T-helper 2 cell treated with Interferon-gamma antibody and Interleukin-4, amounts not matched to agents 5 μg/mL and 100 μg/mL, for 36 hours (primary cell): ENCODE data around the gene FAM171A1.
"Not testable (repeated sequence)": the region's sequence is repeated elsewhere in the genome, so short reads cannot be mapped to it uniquely, and the experiment has no call there.

Source experiments
- DNase-seq: peaks from one replicate; pipeline ENCODE4 v3.0.0; 2021; ENCODE audit warnings: low spot score
- H3K27ac Mint-ChIP-seq: one replicate; pipeline ENCODE4 v1.8.0; 2021; ENCODE audit warnings: mild to moderate bottlenecking, mixed read lengths
- H3K27me3 Mint-ChIP-seq: one replicate; pipeline ENCODE4 v1.8.0; 2021; ENCODE audit warnings: low read depth, mixed read lengths
- H3K36me3 Mint-ChIP-seq: one replicate; pipeline ENCODE4 v1.8.0; 2021; ENCODE audit warnings: low read depth, mixed read lengths
- H3K4me1 Mint-ChIP-seq: one replicate; pipeline ENCODE4 v1.8.0; 2021; ENCODE audit warnings: low read depth, mixed read lengths
- H3K4me3 Mint-ChIP-seq: one replicate; pipeline ENCODE4 v1.8.0; 2022; ENCODE audit warnings: mild to moderate bottlenecking, moderate library complexity, mixed read lengths
- H3K9me3 Mint-ChIP-seq: one replicate; pipeline ENCODE4 v1.8.0; 2021; ENCODE audit warnings: mixed read lengths

The FAM171A1 gene

GRCh38 chr10:15388172-15388571 is 17.1 kb upstream of the FAM171A1 start:
- DNase-seq, H3K27ac Mint-ChIP-seq, H3K9me3 Mint-ChIP-seq, H3K36me3 Mint-ChIP-seq, H3K4me1 Mint-ChIP-seq, H3K4me3 Mint-ChIP-seq: not testable (repeated sequence)
- H3K27me3 Mint-ChIP-seq = peaks cover 15% of the 10 kb centered on the region

GRCh38 chr10:15387021-15387420 is 15.9 kb upstream of the FAM171A1 start:
- no peaks in the 10 kb centered on the region for H3K9me3 Mint-ChIP-seq
- no peak for DNase-seq
- H3K27ac Mint-ChIP-seq = no peak overlapping the region
- H3K4me1 Mint-ChIP-seq = no peaks in the 10 kb centered on the region
- no peaks in the 10 kb centered on the region for H3K36me3 Mint-ChIP-seq
- H3K27me3 Mint-ChIP-seq = peaks cover 18% of the 10 kb centered on the region
- H3K4me3 Mint-ChIP-seq = no peak overlapping the region

- DNase-seq = no peak
- no peaks in the 10 kb centered on the region for H3K9me3 Mint-ChIP-seq
- no peak overlapping the region for H3K27ac Mint-ChIP-seq
- no peaks in the 10 kb centered on the region for H3K36me3 Mint-ChIP-seq
- no peaks in the 10 kb centered on the region for H3K4me1 Mint-ChIP-seq
- no peak overlapping the region for H3K4me3 Mint-ChIP-seq
- peaks cover 22% of the 10 kb centered on the region for H3K27me3 Mint-ChIP-seq
These were observed 14.7 kb upstream of the FAM171A1 start for GRCh38 chr10:15385552-15386455.

- peaks cover 41% of the 10 kb centered on the region for H3K27me3 Mint-ChIP-seq
These were observed 10.3 kb upstream of the FAM171A1 start for GRCh38 chr10:15381420-15381819.

GRCh38 chr10:15379078-15379477 is 8.0 kb upstream of the FAM171A1 start:
- Mint-ChIP-seq H3K27me3 (peaks cover 45% of the 10 kb centered on the region), H3K27ac (no peak overlapping the region), H3K4me3 (no peak overlapping the region), H3K36me3 (no peaks in the 10 kb centered on the region), H3K4me1 (no peaks in the 10 kb centered on the region), H3K9me3 (no peaks in the 10 kb centered on the region)
- DNase-seq = no peak

More at GRCh38 chr10:15381420-15381819, 10.3 kb upstream of the FAM171A1 start:
- H3K4me3 Mint-ChIP-seq = no peak overlapping the region
- H3K9me3 Mint-ChIP-seq = no peaks in the 10 kb centered on the region
- no peaks in the 10 kb centered on the region for H3K4me1 Mint-ChIP-seq
- no peaks in the 10 kb centered on the region for H3K36me3 Mint-ChIP-seq
- no peak for DNase-seq
- H3K27ac Mint-ChIP-seq = no peak overlapping the region

- Mint-ChIP-seq H3K4me1 (no peaks in the 10 kb centered on the region), H3K27ac (no peak overlapping the region), H3K4me3 (no peak overlapping the region), H3K9me3 (no peaks in the 10 kb centered on the region), H3K36me3 (no peaks in the 10 kb centered on the region), H3K27me3 (peaks cover 50% of the 10 kb centered on the region)
- DNase-seq = no peak
These were observed 7.5 kb upstream of the FAM171A1 start for GRCh38 chr10:15378569-15378968.

GRCh38 chr10:15374566-15374965 is 3.5 kb upstream of the FAM171A1 start:
- no peak for DNase-seq
- H3K27ac Mint-ChIP-seq = no peak overlapping the region
- no peaks in the 10 kb centered on the region for H3K36me3 Mint-ChIP-seq
- H3K27me3 Mint-ChIP-seq = peaks cover 62% of the 10 kb centered on the region
- no peak overlapping the region for H3K4me3 Mint-ChIP-seq
- H3K9me3 Mint-ChIP-seq = no peaks in the 10 kb centered on the region
- H3K4me1 Mint-ChIP-seq = no peaks in the 10 kb centered on the region

- Mint-ChIP-seq H3K27ac (no peak overlapping the region), H3K4me1 (peaks cover 1% of the 10 kb centered on the region), H3K9me3 (no peaks in the 10 kb centered on the region), H3K4me3 (no peak overlapping the region), H3K27me3 (peaks cover 66% of the 10 kb centered on the region), H3K36me3 (no peaks in the 10 kb centered on the region)
- no peak for DNase-seq
These were observed 3.1 kb upstream of the FAM171A1 start for GRCh38 chr10:15374156-15374555.

- no peaks in the 10 kb centered on the region for H3K9me3 Mint-ChIP-seq
- no peak overlapping the region for H3K27ac Mint-ChIP-seq
- DNase-seq = no peak
- H3K4me3 Mint-ChIP-seq = no peak overlapping the region
- H3K27me3 Mint-ChIP-seq = peaks cover 71% of the 10 kb centered on the region
- H3K36me3 Mint-ChIP-seq = no peaks in the 10 kb centered on the region
- peaks cover 1% of the 10 kb centered on the region for H3K4me1 Mint-ChIP-seq
These were observed 2.1 kb upstream of the FAM171A1 start for GRCh38 chr10:15373199-15373598.

GRCh38 chr10:15370212-15370855 is 755 bp downstream of the FAM171A1 start:
- DNase-seq = no peak
- Mint-ChIP-seq H3K27me3 (peaks cover 71% of the 10 kb centered on the region), H3K4me1 (peaks cover 1% of the 10 kb centered on the region), H3K27ac (no peak overlapping the region), H3K36me3 (no peaks in the 10 kb centered on the region), H3K4me3 (peak overlapping the region; percentile 74), H3K9me3 (no peaks in the 10 kb centered on the region)

GRCh38 chr10:15369256-15370211 is 1.6 kb downstream of the FAM171A1 start:
- peak overlapping the region; percentile 17 for H3K27ac Mint-ChIP-seq
- peaks cover 69% of the 10 kb centered on the region for H3K27me3 Mint-ChIP-seq
- no peak for DNase-seq
- no peaks in the 10 kb centered on the region for H3K9me3 Mint-ChIP-seq
- H3K4me1 Mint-ChIP-seq = peaks cover 1% of the 10 kb centered on the region
- peak overlapping the region; percentile 74 for H3K4me3 Mint-ChIP-seq
- H3K36me3 Mint-ChIP-seq = no peaks in the 10 kb centered on the region

GRCh38 chr10:15368101-15368855 is 2.8 kb downstream of the FAM171A1 start:
- no peaks in the 10 kb centered on the region for H3K9me3 Mint-ChIP-seq
- DNase-seq = no peak
- no peak overlapping the region for H3K27ac Mint-ChIP-seq
- peaks cover 57% of the 10 kb centered on the region for H3K27me3 Mint-ChIP-seq
- H3K4me3 Mint-ChIP-seq = no peak overlapping the region
- peaks cover 1% of the 10 kb centered on the region for H3K4me1 Mint-ChIP-seq
- H3K36me3 Mint-ChIP-seq = no peaks in the 10 kb centered on the region
